ENCODE measurements around the gene TAS2R50. TPM values are rescaled to one million over a fixed set of nuclear protein-coding genes. Genes with fewer than 3 reads are reported as not detected.

TAS2R50 gene
- polyA plus RNA-seq, 1 experiment = not detected

DNA sequence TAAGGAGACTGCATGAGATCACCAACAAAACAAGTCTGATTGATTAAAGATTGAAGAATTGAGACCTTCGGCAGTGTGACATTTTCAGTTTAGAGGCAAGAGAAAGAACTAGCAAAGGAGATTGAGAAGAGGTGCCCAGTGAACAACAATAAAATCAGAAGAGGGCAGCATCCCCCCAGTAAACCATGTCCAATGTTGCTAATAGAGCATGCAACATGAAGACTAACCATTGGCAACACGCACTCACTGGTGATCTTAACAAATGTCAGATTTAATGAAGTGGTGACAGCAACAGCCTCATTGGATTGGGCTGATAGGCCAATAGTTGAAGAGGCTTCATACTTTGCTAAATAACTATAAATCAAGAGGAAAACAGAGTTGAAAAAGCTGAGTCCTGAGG is 26.9 kb downstream of the TAS2R50 start:
- Histone ChIP-seq H3K36me3 (ENCODE audit: control insufficient read depth, insufficient read depth, low read length) (no peaks in the 10 kb centered on the region), H3K27me3 (ENCODE audit: control insufficient read depth, insufficient read depth, low read length) (no peaks in the 10 kb centered on the region), H3K4me3 (ENCODE audit: low read depth, low read length) (no peak overlapping the region)
- DNase-seq (ENCODE audit: low read depth) = no peak
- TF ChIP-seq, protein P1, sequence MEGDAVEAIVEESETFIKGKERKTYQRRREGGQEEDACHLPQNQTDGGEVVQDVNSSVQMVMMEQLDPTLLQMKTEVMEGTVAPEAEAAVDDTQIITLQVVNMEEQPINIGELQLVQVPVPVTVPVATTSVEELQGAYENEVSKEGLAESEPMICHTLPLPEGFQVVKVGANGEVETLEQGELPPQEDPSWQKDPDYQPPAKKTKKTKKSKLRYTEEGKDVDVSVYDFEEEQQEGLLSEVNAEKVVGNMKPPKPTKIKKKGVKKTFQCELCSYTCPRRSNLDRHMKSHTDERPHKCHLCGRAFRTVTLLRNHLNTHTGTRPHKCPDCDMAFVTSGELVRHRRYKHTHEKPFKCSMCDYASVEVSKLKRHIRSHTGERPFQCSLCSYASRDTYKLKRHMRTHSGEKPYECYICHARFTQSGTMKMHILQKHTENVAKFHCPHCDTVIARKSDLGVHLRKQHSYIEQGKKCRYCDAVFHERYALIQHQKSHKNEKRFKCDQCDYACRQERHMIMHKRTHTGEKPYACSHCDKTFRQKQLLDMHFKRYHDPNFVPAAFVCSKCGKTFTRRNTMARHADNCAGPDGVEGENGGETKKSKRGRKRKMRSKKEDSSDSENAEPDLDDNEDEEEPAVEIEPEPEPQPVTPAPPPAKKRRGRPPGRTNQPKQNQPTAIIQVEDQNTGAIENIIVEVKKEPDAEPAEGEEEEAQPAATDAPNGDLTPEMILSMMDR (IDR thresholded peaks at IDR 0.05; ENCODE audit: insufficient read depth, low read depth, low read length) = no peak
- ChIA-PET POLR2A (no interaction called here), CTCF (no interaction called here)

DNA sequence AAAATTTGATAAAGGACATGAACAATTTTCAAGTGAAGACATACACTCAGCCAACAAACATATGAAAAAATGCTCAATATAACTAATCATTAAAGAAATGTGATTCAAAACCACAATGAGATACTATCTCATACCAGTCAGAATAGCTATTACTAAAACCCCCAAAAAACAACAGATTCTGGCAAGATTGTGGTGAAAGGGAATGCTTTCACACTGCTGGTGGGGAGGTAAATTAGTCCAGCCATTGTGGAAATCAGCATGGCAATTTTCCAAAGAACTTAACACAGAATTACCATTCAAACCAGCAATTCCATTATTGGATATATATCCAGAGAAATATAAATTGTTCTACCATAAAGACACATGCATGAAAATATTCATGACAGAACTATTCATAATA is 29.0 kb downstream of the TAS2R50 start:
- CTCF ChIA-PET = interaction anchor here (0.9 kb wide), 1 partner anchor 10 kb away, joined by 3 read pairs; no protein-coding TSS in a partner anchor
- TF ChIP-seq, protein P1 (IDR thresholded peaks at IDR 0.05; ENCODE audit: insufficient read depth, low read depth, low read length) = no peak
- Histone ChIP-seq H3K36me3 (ENCODE audit: control insufficient read depth, insufficient read depth, low read length) (no peaks in the 10 kb centered on the region), H3K4me3 (ENCODE audit: low read depth, low read length) (no peak overlapping the region), H3K27me3 (ENCODE audit: control insufficient read depth, insufficient read depth, low read length) (no peaks in the 10 kb centered on the region)
- DNase-seq (ENCODE audit: low read depth) = no peak
- POLR2A ChIA-PET = no interaction called here

DNA sequence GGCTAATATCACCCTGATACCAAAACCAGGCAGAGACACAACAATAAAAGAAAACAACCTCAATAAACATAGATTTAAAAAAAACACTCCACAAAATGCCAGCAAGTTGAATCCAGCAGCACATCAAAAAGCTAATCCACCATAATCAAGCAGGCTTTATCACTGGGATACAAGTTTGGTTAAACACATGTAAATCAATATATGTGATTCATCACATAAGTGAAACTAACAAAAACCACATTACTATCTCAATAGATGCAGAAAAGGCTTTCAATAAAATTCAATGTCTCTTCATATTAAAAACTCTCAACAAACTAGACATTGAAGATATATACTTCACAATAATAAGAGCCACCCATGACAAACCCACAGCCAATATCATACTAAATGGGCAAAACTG is 30.6 kb downstream of the TAS2R50 start:
- H3K36me3 ChIP-seq (ENCODE audit: control insufficient read depth, insufficient read depth, low read length) = no peaks in the 10 kb centered on the region
- CTCF ChIA-PET = no interaction called here

DNA sequence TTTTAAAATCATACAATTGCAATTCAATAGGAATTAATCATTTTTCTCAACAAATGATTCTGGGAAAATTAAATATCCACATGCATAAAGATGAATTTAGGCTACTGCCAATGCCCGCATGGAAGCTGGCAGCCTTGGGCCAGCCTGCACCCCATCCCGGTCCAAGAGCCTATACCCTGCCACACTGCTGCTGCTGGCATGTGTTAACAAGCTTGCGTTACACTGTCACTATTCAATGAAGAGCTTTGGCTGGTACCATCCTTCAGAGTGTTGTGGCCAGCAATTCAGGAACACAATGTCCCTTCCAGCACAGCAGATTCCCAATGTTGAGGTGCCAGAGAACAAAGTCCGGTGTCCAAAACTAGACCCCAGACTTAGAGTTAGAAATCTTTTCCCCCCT is 34.1 kb downstream of the TAS2R50 start:
- POLR2A ChIA-PET = no interaction called here
- CTCF ChIA-PET = interaction anchor here (1.1 kb wide), 1 partner anchor 10 kb away, joined by 4 read pairs; no protein-coding TSS in a partner anchor
- Histone ChIP-seq H3K4me3 (ENCODE audit: low read depth, low read length) (no peak overlapping the region), H3K27me3 (ENCODE audit: control insufficient read depth, insufficient read depth, low read length) (no peaks in the 10 kb centered on the region), H3K36me3 (ENCODE audit: control insufficient read depth, insufficient read depth, low read length) (no peaks in the 10 kb centered on the region)
- no peak for DNase-seq (ENCODE audit: low read depth)
- TF ChIP-seq, protein P1 (IDR thresholded peaks at IDR 0.05; ENCODE audit: insufficient read depth, low read depth, low read length) = no peak

More for the DNA sequence above, 30.6 kb downstream of the TAS2R50 start:
- TF ChIP-seq, protein P1 (IDR thresholded peaks at IDR 0.05; ENCODE audit: insufficient read depth, low read depth, low read length) = no peak
- Histone ChIP-seq H3K27me3 (ENCODE audit: control insufficient read depth, insufficient read depth, low read length) (no peaks in the 10 kb centered on the region), H3K4me3 (ENCODE audit: low read depth, low read length) (no peak overlapping the region)
- POLR2A ChIA-PET = no interaction called here
- DNase-seq (ENCODE audit: low read depth) = no peak

DNA sequence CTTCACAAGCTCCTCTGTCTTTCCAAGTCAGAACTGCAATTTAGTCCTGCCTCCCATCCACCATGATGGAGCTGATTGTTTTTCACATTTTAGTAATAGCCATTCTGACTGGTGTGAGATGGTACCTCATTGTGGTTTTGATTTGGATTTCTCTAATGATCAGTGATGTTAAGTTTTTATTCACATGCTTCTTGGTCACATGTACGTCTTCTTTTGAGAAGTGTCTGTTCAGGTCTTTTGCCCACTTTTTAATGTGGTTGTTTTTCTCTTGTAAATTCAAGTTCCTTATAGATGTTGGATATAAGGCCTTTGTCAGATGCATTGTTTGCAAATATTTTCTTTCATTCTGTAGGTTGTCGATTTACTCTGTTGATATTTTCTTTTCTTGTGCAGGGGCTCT is 43.5 kb downstream of the TAS2R50 start:
- CTCF ChIA-PET = interaction anchor here (1.3 kb wide), 1 partner anchor 10 kb away, joined by 4 read pairs; no protein-coding TSS in a partner anchor
- Histone ChIP-seq H3K4me3 (ENCODE audit: low read depth, low read length) (no peak overlapping the region), H3K27me3 (ENCODE audit: control insufficient read depth, insufficient read depth, low read length) (no peaks in the 10 kb centered on the region), H3K36me3 (ENCODE audit: control insufficient read depth, insufficient read depth, low read length) (no peaks in the 10 kb centered on the region)
- POLR2A ChIA-PET = no interaction called here
- DNase-seq (ENCODE audit: low read depth) = no peak
- TF ChIP-seq, protein P1 (IDR thresholded peaks at IDR 0.05; ENCODE audit: insufficient read depth, low read depth, low read length) = no peak
